Breast epithelium (tissue), 4 donors: ENCODE results near the gene PTPRK. TPM values are rescaled to one million over a fixed set of nuclear protein-coding genes. Genes with fewer than 3 reads are reported as not detected.

Experiments used
- DNase-seq, 2 donors: peaks; one replicate each; pipeline ENCODE4 v3.0.0-alpha.2; 2019; ENCODE audit warnings: low spot score in 2 of 2
- H3K27ac ChIP-seq, 2 donors: fragments of 200-600 bp; sonication (generic) in 1 of 2; one replicate each; pipeline ENCODE4 v1.5.1; 2016 to 2019; ENCODE audit warnings: mild to moderate bottlenecking in 1 of 2
- H3K27me3 ChIP-seq, 2 donors: fragments of 200-600 bp; sonication (generic) in 1 of 2; one replicate each; pipeline versions ENCODE4 v1.5.1 to v1.6.0; 2017 to 2019; ENCODE audit warnings: control low read depth in 1 of 2, mild to moderate bottlenecking in 1 of 2
- H3K36me3 ChIP-seq: fragments of 200-600 bp; one replicate; pipeline ENCODE4 v1.5.1; 2019
- H3K4me1 ChIP-seq, 2 donors: fragments of 200-600 bp; sonication (generic); one replicate each; pipeline ENCODE4 v1.5.1; 2016 to 2019; ENCODE audit warnings: control low read depth in 1 of 2
- H3K4me3 ChIP-seq, 3 donors: fragments of 200-600 bp; sonication (generic); 1 replicate in 2 of 3; 2 replicates in 1 of 3; pipeline ENCODE4 v1.5.1; 2016 to 2019; ENCODE audit warnings: mild to moderate bottlenecking in 3 of 3, moderate library complexity in 2 of 3
- H3K9me3 ChIP-seq, 2 donors: fragments of 200-600 bp; sonication (generic) in 1 of 2; one replicate each; pipeline ENCODE4 v1.5.1; 2016 to 2019; ENCODE audit warnings: control low read depth in 1 of 2
- POLR2A ChIP-seq: fragments of 450-650 bp; IDR thresholded peaks from one replicate; pipeline ENCODE4 v1.6.1; 2016; ENCODE audit warnings: antibody characterized with exemption, mild to moderate bottlenecking, moderate library complexity
- POLR2AphosphoS5 ChIP-seq, 3 donors: sonication (generic); formaldehyde crosslinking; IDR thresholded peaks; one replicate each; pipeline ENCODE4 v1.6.1; 2017; ENCODE audit warnings: antibody characterized with exemption in 3 of 3
- intact Hi-C: fragments of 100-400 bp; cut with DNase I; formaldehyde crosslinking; loops from one replicate; pipeline ENCODE4 v1.15.1; 2023; ENCODE audit warnings: low total_unique reads
- total RNA-seq, 3 donors: library from RNA; depleted of rRNA; stranded (reverse); fragments of >200 nt; gene quantifications; one replicate each; pipeline ENCODE4 v1.1.0, GENCODE V29; 2016
- TF ChIP-seq, protein P1 (sequence below), 3 donors: fragments of 450-650 bp; IDR thresholded peaks; one replicate each; pipeline ENCODE4 v1.5.1; 2016 to 2017; ENCODE audit warnings: antibody characterized with exemption in 3 of 3, mild to moderate bottlenecking in 3 of 3, moderate library complexity in 3 of 3

PTPRK gene
- total RNA-seq, 3 donors from 2014 or later = 29.1 to 134 (median 77.0) TPM

DNA sequence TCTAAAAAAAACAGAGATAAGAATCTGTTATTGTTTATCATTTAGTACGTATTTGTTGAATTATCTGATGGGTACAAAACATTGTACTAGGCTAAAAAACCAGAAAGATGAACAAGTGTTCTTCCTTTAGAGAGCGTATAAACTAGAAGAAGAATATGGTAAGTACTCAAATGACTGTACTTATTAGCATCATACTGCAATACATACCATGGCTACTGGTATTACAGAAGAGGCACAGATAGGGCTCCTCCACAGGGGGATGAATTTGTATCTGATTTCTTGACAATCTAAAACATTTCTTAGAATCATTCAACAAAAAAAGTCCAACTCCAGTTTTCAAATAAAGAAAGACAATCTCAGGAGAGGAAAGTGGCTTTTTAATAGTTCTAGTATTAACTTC is 501.6 kb downstream of the PTPRK start:
- DNase-seq = no peak
- no peaks in the 10 kb centered on the region for H3K4me1 ChIP-seq
- no peak overlapping the region for H3K27ac ChIP-seq
- H3K4me3 ChIP-seq = no peak overlapping the region
- intact Hi-C loops = no loop called here
- no peaks in the 10 kb centered on the region for H3K36me3 ChIP-seq
- TF ChIP-seq POLR2AphosphoS5 (IDR thresholded peaks at IDR 0.05) (no peak), POLR2A (no peak)
- TF ChIP-seq, protein P1, sequence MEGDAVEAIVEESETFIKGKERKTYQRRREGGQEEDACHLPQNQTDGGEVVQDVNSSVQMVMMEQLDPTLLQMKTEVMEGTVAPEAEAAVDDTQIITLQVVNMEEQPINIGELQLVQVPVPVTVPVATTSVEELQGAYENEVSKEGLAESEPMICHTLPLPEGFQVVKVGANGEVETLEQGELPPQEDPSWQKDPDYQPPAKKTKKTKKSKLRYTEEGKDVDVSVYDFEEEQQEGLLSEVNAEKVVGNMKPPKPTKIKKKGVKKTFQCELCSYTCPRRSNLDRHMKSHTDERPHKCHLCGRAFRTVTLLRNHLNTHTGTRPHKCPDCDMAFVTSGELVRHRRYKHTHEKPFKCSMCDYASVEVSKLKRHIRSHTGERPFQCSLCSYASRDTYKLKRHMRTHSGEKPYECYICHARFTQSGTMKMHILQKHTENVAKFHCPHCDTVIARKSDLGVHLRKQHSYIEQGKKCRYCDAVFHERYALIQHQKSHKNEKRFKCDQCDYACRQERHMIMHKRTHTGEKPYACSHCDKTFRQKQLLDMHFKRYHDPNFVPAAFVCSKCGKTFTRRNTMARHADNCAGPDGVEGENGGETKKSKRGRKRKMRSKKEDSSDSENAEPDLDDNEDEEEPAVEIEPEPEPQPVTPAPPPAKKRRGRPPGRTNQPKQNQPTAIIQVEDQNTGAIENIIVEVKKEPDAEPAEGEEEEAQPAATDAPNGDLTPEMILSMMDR (IDR thresholded peaks at IDR 0.05) = no peak
- H3K27me3 ChIP-seq = no peaks in the 10 kb centered on the region
- no peaks in the 10 kb centered on the region for H3K9me3 ChIP-seq

GRCh38 chr6:128017288-128017687 is 503.1 kb downstream of the PTPRK start:
- DNase-seq = no peak
- no peaks in the 10 kb centered on the region for H3K36me3 ChIP-seq
- H3K4me3 ChIP-seq = no peak overlapping the region
- H3K27ac ChIP-seq = no peak overlapping the region
- H3K4me1 ChIP-seq = no peaks in the 10 kb centered on the region
- no peaks in the 10 kb centered on the region for H3K27me3 ChIP-seq
- intact Hi-C loops = no loop called here
- H3K9me3 ChIP-seq = no peaks in the 10 kb centered on the region
- no peak for TF ChIP-seq POLR2AphosphoS5 (IDR thresholded peaks at IDR 0.05)
- no peak for TF ChIP-seq POLR2A
- TF ChIP-seq, protein P1 (IDR thresholded peaks at IDR 0.05) = no peak

DNA sequence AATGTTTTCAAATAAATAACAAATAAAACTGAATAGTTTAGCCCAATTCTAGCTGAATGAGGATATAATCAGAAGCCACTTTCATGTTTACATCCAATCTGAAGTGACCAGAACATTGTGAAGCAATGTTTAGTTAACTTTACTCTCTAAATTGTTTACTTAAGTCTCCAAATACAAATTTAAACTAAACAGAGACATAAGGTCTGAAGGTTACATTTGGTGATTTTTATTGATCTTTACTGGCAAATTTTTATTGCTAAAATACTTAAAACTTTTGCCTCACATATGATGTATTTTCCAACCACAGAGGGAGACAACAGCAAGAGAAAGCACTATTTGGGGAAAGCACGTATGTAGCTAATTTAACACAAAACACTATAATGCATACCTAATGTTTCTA is 512.7 kb downstream of the PTPRK start:
- TF ChIP-seq POLR2A (no peak), POLR2AphosphoS5 (IDR thresholded peaks at IDR 0.05) (no peak)
- TF ChIP-seq, protein P1 (IDR thresholded peaks at IDR 0.05) = no peak
- Histone ChIP-seq H3K4me1 (no peaks in the 10 kb centered on the region), H3K27me3 (no peaks in the 10 kb centered on the region), H3K36me3 (no peaks in the 10 kb centered on the region), H3K27ac (no peak overlapping the region), H3K4me3 (no peak overlapping the region), H3K9me3 (no peaks in the 10 kb centered on the region)
- DNase-seq = no peak
- intact Hi-C loops = no loop called here

GRCh38 chr6:128005009-128005408 is 515.4 kb downstream of the PTPRK start:
- TF ChIP-seq POLR2A = no peak
- TF ChIP-seq POLR2AphosphoS5 (IDR thresholded peaks at IDR 0.05) = no peak
- TF ChIP-seq, protein P1 (IDR thresholded peaks at IDR 0.05) = no peak
- H3K36me3 ChIP-seq = no peaks in the 10 kb centered on the region
- H3K9me3 ChIP-seq = no peaks in the 10 kb centered on the region
- no peak overlapping the region for H3K27ac ChIP-seq
- no peak for DNase-seq
- no peak overlapping the region for H3K4me3 ChIP-seq
- intact Hi-C loops = no loop called here
- H3K4me1 ChIP-seq = no peaks in the 10 kb centered on the region
- H3K27me3 ChIP-seq = no peaks in the 10 kb centered on the region

DNA sequence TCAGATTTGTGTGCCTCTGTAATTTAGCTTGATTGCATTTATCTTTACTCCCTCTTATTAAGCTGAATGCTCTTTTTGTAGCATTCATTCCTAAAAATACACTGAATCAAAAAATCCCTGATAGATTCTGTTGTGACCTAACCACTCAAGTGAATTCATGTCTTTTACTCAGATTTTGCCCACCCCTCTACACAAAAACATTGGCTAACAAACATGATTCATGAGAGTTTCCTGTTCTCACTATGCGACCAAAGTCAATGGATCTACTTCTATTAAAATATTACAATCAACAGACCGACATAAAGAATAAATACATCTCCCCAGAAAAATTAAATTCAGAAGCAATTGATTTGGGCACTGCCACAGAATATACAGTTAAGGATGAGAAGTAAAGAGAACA is 520.0 kb downstream of the PTPRK start:
- no peak for TF ChIP-seq POLR2AphosphoS5 (IDR thresholded peaks at IDR 0.05)
- TF ChIP-seq, protein P1 (IDR thresholded peaks at IDR 0.05) = no peak
- TF ChIP-seq POLR2A = no peak
- H3K36me3 ChIP-seq = no peaks in the 10 kb centered on the region
- H3K27me3 ChIP-seq = no peaks in the 10 kb centered on the region
- H3K27ac ChIP-seq = no peak overlapping the region
- no peak for DNase-seq
- no peaks in the 10 kb centered on the region for H3K4me1 ChIP-seq
- intact Hi-C loops = no loop called here
- no peaks in the 10 kb centered on the region for H3K9me3 ChIP-seq
- H3K4me3 ChIP-seq = no peak overlapping the region
